Neutrophil (primary cell): Measurements from ENCODE around the gene RAD51B.
A peak's percentile ranks its signal among the peaks of the same experiment; 100 is the strongest.
"Not testable (repeated sequence)": the region's sequence is repeated elsewhere in the genome, so short reads cannot be mapped to it uniquely, and the experiment has no call there.

Experiments
- H3K27ac ChIP-seq: fragments of 200-600 bp; sonication (generic); 2 replicates; pipeline ENCODE4 v1.5.1; 2016; ENCODE audit warnings: mild to moderate bottlenecking, moderate library complexity
- H3K27me3 ChIP-seq: fragments of 200-600 bp; sonication (generic); 2 replicates; pipeline ENCODE4 v1.6.0; 2016; ENCODE audit warnings: mild to moderate bottlenecking
- H3K36me3 ChIP-seq: fragments of 200-600 bp; sonication (generic); 2 replicates; pipeline ENCODE4 v1.5.1; 2017
- H3K4me1 ChIP-seq, 2 experiments: fragments of 200-600 bp in 1 of 2; sonication (generic) in 1 of 2; 1 replicate in 1 of 2; 2 replicates in 1 of 2; pipeline versions ENCODE4 v1.5.1 to v1.6.1; 2013 to 2016; ENCODE audit warnings: low read depth in 1 of 2, low read length in 1 of 2, mild to moderate bottlenecking in 1 of 2, moderate library complexity in 1 of 2; ENCODE audit not compliant: control insufficient read depth in 1 of 2, insufficient read depth in 1 of 2
- H3K4me3 ChIP-seq, 2 experiments: fragments of 200-600 bp in 1 of 2; sonication (generic) in 1 of 2; 1 replicate in 1 of 2; 2 replicates in 1 of 2; pipeline ENCODE4 v1.5.1; 2013 to 2016; ENCODE audit warnings: low read depth in 1 of 2, low read length in 1 of 2, mild to moderate bottlenecking in 1 of 2, moderate library complexity in 1 of 2
- H3K9me3 ChIP-seq: fragments of 200-600 bp; sonication (generic); 2 replicates; pipeline ENCODE4 v1.5.1; 2016
- TF ChIP-seq, protein P1 (sequence below): fragments of 200-600 bp; sonication (generic); IDR thresholded peaks from 2 replicates; pipeline ENCODE4 v1.5.1; 2016; ENCODE audit warnings: antibody characterized with exemption

Gene RAD51B

DNA sequence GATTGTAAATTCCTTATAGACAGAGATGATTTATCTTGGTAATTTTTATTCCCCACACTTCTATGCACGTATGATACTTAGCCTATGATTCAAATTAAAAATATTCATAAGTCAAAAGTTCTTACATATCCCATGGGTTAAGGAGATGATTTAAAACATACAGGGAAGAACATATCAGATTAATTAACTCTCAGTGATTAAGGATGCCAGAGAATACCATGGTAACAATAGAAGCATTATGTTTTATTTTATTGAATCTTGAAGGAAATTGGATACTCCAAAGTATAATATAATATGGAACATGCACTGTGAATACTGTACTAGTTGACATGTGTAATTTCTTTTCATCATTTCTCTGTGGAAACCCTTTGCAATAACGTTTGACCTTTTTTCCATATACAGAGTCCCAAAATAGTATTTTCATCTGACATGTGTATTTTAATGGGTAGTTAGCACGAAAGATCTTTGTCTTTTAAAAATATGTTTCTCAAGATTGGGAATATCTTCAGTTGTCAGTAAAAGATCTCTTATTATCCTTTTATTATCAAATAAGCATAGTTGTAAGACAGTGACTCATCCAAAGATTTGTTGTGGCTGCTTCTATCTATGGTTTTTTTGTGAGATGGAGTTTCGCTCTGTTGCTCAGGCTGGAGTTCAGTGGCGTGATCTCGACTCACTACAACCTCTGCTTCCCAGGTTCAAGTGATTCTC lies 166.7 kb downstream of the RAD51B start:
- no peaks in the 10 kb centered on the region for H3K27me3 ChIP-seq
- TF ChIP-seq, protein P1, sequence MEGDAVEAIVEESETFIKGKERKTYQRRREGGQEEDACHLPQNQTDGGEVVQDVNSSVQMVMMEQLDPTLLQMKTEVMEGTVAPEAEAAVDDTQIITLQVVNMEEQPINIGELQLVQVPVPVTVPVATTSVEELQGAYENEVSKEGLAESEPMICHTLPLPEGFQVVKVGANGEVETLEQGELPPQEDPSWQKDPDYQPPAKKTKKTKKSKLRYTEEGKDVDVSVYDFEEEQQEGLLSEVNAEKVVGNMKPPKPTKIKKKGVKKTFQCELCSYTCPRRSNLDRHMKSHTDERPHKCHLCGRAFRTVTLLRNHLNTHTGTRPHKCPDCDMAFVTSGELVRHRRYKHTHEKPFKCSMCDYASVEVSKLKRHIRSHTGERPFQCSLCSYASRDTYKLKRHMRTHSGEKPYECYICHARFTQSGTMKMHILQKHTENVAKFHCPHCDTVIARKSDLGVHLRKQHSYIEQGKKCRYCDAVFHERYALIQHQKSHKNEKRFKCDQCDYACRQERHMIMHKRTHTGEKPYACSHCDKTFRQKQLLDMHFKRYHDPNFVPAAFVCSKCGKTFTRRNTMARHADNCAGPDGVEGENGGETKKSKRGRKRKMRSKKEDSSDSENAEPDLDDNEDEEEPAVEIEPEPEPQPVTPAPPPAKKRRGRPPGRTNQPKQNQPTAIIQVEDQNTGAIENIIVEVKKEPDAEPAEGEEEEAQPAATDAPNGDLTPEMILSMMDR, result no peak
- no peak overlapping the region for H3K27ac ChIP-seq
- peaks cover 0 to 7% of the 10 kb centered on the region in 2 experiments for H3K4me1 ChIP-seq
- H3K36me3 ChIP-seq, result no peaks in the 10 kb centered on the region
- no peak overlapping the region for H3K4me3 ChIP-seq
- no peaks in the 10 kb centered on the region for H3K9me3 ChIP-seq

DNA sequence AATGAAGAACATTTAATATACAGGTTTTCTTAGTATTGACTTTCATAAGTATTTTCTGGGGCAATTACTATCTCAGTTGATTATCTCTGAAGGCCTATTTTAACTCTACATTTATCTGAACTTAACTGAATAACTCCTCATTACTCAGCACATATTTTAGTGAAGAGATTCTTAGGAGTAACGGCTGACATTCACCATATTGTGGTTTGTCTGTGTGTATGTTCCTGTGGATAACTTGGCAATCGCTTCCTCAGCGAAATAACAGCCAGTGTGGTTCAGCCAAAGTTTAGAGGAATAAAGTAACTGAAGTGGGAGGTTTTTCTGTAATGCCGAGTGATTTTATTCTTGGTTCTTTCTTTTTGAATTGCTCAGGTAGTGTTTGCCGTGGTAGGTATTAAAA lies 168.0 kb downstream of the RAD51B start:
- Histone ChIP-seq H3K4me3 (no peak overlapping the region), H3K4me1 (peaks cover 0 to 7% of the 10 kb centered on the region in 2 experiments), H3K27ac (peak overlapping the region; percentile 12), H3K36me3 (no peaks in the 10 kb centered on the region), H3K9me3 (no peaks in the 10 kb centered on the region), H3K27me3 (no peaks in the 10 kb centered on the region)
- TF ChIP-seq, protein P1, result no peak

DNA sequence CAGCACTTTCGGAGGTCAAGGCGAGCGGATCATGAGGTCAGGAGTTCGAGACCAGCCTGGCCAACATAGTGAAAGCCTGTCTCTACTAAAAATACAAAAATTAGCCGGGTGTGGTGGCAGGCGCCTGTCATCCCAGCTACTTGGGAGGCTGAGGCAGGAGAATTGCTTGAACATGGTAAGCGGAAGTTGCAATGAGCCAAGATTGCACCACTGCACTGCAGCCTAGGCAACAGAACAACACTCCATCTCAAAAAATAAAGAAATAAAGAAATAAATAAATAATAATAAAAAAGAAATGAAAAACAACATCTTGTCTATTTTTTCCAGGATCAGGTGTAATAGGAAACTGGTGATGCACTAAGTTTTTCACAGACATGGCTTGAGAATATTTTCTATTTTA lies 168.6 kb downstream of the RAD51B start:
- not testable (repeated sequence) for H3K4me3 ChIP-seq
- peak overlapping the region; percentile 12 for H3K27ac ChIP-seq

DNA sequence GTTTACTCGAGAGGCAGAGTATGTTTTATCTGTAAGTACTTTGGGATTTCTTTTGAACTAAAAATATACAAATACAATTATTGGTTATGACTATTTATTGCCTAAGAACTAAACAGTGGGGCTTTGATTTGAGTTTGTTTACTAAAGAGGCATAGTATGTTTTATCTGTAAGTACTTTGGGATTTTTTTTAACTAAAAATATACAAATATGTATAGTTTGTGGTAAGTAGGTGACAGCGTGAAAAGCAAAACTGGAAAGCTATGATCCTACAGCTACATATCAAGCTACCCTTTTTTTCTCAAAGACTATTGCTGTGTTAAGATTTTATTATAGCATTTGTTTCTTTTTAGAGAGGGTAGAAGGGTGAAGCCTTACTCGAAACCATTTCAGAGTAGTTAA lies 171.0 kb downstream of the RAD51B start:
- Histone ChIP-seq H3K4me1 (peaks cover 0 to 7% of the 10 kb centered on the region in 2 experiments), H3K9me3 (no peaks in the 10 kb centered on the region), H3K4me3 (no peak overlapping the region), H3K27ac (no peak overlapping the region), H3K27me3 (no peaks in the 10 kb centered on the region), H3K36me3 (no peaks in the 10 kb centered on the region)
- TF ChIP-seq, protein P1, result no peak

More for the DNA sequence above, 168.6 kb downstream of the RAD51B start:
- not testable (repeated sequence) for H3K4me1 ChIP-seq, H3K36me3 ChIP-seq, H3K9me3 ChIP-seq, H3K27me3 ChIP-seq

DNA sequence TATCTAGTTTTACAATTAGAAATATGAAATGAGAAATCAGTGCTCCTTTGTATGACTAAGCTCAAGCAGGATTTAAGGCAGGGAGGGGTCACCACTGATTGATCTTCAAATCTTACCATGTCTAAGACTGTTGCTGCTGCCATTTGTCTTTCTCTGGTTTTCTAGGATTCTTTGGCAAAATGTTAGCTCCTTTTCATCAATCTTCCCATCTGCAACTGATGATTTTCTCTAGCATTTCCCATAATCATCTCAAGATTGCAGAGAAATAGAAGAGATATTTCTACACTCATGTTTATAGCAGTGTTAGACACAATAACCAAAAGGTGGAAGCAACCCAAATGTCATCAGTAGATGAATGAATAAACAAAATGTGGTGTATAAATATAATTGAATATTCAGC lies 175.0 kb downstream of the RAD51B start:
- no peaks in the 10 kb centered on the region for H3K9me3 ChIP-seq
- H3K27ac ChIP-seq, result no peak overlapping the region
- H3K27me3 ChIP-seq, result no peaks in the 10 kb centered on the region
- no peaks in the 10 kb centered on the region for H3K4me1 ChIP-seq
- no peaks in the 10 kb centered on the region for H3K36me3 ChIP-seq
- TF ChIP-seq, protein P1, result no peak
- H3K4me3 ChIP-seq, result no peak overlapping the region

DNA sequence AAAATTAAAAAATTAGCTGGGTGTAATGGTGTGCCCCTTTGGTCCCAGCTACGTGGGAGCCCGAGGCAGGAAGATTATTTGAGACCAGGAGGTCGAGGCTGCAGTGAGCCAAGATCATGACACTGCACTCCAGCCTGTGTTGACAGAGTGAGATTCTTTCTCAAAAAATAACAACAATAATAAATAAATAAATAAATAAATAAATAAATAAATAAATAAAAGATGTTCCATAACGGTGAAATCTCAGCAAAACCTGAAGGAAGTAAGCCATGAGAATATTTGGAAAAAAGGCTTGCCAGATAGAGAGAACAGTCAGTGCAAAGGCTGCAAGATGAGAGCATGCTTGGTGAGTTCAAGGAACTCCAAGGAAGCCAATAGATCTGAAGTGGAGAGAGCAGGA lies 176.7 kb downstream of the RAD51B start:
- Histone ChIP-seq H3K4me3 (no peak overlapping the region), H3K27me3 (no peaks in the 10 kb centered on the region), H3K4me1 (no peaks in the 10 kb centered on the region), H3K27ac (no peak overlapping the region), H3K36me3 (no peaks in the 10 kb centered on the region), H3K9me3 (no peaks in the 10 kb centered on the region)
- TF ChIP-seq, protein P1, result no peak
